SH-SY5Y (cell line): ENCODE results near the gene XXYLT1.

Experiments used
- GATA2 ChIP-seq: IDR thresholded peaks from 2 replicates; pipeline ENCODE4 v1.6.1; 2011; ENCODE audit warnings: mild to moderate bottlenecking, low read depth, low read length
- GATA3 ChIP-seq: IDR thresholded peaks from 2 replicates; pipeline ENCODE4 v1.6.1; 2011; ENCODE audit warnings: low read depth, mild to moderate bottlenecking, low read length, moderate library complexity

DNA sequence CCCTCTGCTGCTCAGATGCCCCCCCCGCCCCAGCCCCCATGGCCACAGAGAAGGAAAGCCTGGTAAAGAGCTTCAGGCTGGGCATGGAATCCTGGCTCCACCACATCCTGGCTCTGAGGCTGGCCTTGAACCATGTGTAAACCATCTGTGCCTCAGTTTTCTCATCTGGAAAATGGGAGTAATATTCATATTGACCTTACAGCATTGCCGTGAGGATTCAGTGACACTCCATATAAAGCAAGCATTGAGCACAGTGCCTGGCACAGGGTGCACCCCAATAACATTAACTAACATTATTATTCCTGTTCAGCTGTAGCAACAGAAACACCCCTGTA, 150.7 kb downstream of the XXYLT1 start:
- no peak for TF ChIP-seq GATA2
- no peak for TF ChIP-seq GATA3
